ENCODE data around the gene ANAPC7.

DNA sequence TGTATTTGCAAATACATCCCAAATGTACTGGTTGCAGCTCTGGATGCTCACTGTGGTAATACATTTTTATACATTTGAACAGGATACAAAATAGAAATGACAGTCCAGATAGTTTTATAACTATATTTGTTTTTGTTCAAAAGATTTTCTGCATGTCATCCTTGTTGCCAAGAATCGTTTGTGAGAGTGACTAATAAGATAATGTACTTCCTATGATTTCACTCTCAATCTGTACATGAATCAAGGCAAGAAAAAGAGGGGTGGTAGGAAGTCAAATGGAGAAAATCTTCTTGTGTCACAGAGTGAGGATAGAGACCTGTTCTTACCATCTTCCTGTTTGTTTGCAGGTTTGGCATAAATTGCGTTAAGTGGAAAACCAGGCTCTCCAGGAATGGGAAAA is 32.7 kb upstream of the ANAPC7 start:
- TF ChIP-seq, protein P1, sequence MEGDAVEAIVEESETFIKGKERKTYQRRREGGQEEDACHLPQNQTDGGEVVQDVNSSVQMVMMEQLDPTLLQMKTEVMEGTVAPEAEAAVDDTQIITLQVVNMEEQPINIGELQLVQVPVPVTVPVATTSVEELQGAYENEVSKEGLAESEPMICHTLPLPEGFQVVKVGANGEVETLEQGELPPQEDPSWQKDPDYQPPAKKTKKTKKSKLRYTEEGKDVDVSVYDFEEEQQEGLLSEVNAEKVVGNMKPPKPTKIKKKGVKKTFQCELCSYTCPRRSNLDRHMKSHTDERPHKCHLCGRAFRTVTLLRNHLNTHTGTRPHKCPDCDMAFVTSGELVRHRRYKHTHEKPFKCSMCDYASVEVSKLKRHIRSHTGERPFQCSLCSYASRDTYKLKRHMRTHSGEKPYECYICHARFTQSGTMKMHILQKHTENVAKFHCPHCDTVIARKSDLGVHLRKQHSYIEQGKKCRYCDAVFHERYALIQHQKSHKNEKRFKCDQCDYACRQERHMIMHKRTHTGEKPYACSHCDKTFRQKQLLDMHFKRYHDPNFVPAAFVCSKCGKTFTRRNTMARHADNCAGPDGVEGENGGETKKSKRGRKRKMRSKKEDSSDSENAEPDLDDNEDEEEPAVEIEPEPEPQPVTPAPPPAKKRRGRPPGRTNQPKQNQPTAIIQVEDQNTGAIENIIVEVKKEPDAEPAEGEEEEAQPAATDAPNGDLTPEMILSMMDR (IDR thresholded peaks at IDR 0.05), result no peak
- TF ChIP-seq POLR2A (IDR thresholded peaks at IDR 0.05), result no peak
